ENCODE results near the gene IGSF3.
A peak's percentile ranks its signal among the peaks of the same experiment; 100 is the strongest.

The IGSF3 gene

DNA sequence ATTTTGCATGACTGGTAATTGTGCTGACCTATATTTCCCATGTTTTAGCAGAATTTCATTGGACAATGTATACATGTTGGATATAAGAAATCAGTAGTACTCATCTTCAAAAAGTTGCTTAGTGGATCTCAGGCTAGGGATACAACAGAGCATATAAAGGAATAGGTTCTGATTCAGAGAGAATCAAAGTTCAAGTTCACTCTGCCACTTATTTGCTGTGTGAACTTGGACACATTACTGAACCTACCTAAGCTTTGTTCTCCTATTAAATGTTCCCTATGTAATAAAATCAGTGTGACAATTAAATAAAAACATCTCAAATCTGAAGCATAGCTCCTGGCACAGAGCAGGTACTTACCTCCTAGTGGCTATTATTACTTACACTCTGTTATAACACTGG, 106.0 kb downstream of the IGSF3 start:
- TF ChIP-seq GABPA (IDR thresholded peaks at IDR 0.05; ENCODE audit: low read depth): no peak
- TF ChIP-seq POLR2AphosphoS5 (IDR thresholded peaks at IDR 0.05; ENCODE audit: low read depth): no peak
- no peak for TF ChIP-seq REST (IDR thresholded peaks at IDR 0.05; ENCODE audit: insufficient replicate concordance, low read depth)
- TF ChIP-seq, protein P1, sequence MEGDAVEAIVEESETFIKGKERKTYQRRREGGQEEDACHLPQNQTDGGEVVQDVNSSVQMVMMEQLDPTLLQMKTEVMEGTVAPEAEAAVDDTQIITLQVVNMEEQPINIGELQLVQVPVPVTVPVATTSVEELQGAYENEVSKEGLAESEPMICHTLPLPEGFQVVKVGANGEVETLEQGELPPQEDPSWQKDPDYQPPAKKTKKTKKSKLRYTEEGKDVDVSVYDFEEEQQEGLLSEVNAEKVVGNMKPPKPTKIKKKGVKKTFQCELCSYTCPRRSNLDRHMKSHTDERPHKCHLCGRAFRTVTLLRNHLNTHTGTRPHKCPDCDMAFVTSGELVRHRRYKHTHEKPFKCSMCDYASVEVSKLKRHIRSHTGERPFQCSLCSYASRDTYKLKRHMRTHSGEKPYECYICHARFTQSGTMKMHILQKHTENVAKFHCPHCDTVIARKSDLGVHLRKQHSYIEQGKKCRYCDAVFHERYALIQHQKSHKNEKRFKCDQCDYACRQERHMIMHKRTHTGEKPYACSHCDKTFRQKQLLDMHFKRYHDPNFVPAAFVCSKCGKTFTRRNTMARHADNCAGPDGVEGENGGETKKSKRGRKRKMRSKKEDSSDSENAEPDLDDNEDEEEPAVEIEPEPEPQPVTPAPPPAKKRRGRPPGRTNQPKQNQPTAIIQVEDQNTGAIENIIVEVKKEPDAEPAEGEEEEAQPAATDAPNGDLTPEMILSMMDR (IDR thresholded peaks at IDR 0.05; ENCODE audit: insufficient read depth, low read length): no peak
- TF ChIP-seq SPI1 (IDR thresholded peaks at IDR 0.05; ENCODE audit: borderline replicate concordance, low read depth): no peak
- no peak for DNase-seq (ENCODE audit: low read depth in 1 of 2, low spot score in 1 of 2)
- H3K4me3 ChIP-seq (replicated peaks; ENCODE audit: insufficient read depth, low read length): no peak overlapping the region

GRCh38 chr1:116560704-116561490, 106.6 kb downstream of the IGSF3 start:
- Histone ChIP-seq H3K4me3 (replicated peaks; ENCODE audit: insufficient read depth, low read length) (no peak overlapping the region), H3K27me3 (ENCODE audit: insufficient read depth, poor library complexity, severe bottlenecking) (no peaks in the 10 kb centered on the region), H3K27ac (replicated peaks) (no peak overlapping the region)
- TF ChIP-seq POLR2AphosphoS5 (IDR thresholded peaks at IDR 0.05; ENCODE audit: low read depth): no peak
- TF ChIP-seq GABPA (IDR thresholded peaks at IDR 0.05; ENCODE audit: low read depth): no peak
- TF ChIP-seq, protein P1 (IDR thresholded peaks at IDR 0.05; ENCODE audit: insufficient read depth, low read length): no peak
- peak; percentile 28; the same call in 1 of the 2 replicates for TF ChIP-seq SPI1 (IDR thresholded peaks at IDR 0.05; ENCODE audit: borderline replicate concordance, low read depth)
- DNase-seq (ENCODE audit: low read depth in 1 of 2, low spot score in 1 of 2): no peak

More for the DNA sequence above, 106.0 kb downstream of the IGSF3 start:
- H3K27ac ChIP-seq (replicated peaks): no peak overlapping the region
- no peaks in the 10 kb centered on the region for H3K27me3 ChIP-seq (ENCODE audit: insufficient read depth, poor library complexity, severe bottlenecking)

DNA sequence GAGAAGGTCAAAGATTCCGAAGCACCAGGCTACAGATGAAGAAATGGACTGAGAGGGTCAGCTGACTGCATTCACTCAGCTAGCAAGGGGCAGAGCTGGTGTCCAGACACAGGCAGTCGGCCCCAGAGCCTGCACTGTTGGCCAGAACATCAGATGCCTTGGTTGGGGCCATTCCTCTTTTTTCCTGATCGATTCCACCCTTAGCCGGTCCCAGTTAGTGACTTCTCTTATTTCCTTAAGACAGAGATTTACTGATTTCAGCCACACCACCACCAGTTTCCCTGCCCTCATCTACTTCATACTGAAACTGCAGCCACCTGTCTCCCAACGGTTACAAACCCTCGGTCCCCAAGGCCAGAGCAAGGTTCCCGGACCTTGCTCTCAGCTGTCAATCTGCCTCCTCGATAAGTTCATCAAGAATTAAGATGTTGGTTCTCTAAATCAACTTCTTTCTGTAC, 108.2 kb downstream of the IGSF3 start:
- Histone ChIP-seq H3K4me3 (replicated peaks; ENCODE audit: insufficient read depth, low read length) (no peak overlapping the region), H3K27me3 (ENCODE audit: insufficient read depth, poor library complexity, severe bottlenecking) (no peaks in the 10 kb centered on the region), H3K27ac (replicated peaks) (no peak overlapping the region)
- TF ChIP-seq SPI1 (IDR thresholded peaks at IDR 0.05; ENCODE audit: borderline replicate concordance, low read depth) (no peak), REST (IDR thresholded peaks at IDR 0.05; ENCODE audit: insufficient replicate concordance, low read depth) (no peak), GABPA (IDR thresholded peaks at IDR 0.05; ENCODE audit: low read depth) (no peak), POLR2AphosphoS5 (IDR thresholded peaks at IDR 0.05; ENCODE audit: low read depth) (no peak)
- TF ChIP-seq, protein P1 (IDR thresholded peaks at IDR 0.05; ENCODE audit: insufficient read depth, low read length): no peak
- no peak for DNase-seq (ENCODE audit: low read depth in 1 of 2, low spot score in 1 of 2)
